HEK293T (cell line): ENCODE data around the gene ADSS1.

Experiments used
- FOXM1 ChIP-seq: fragments of 450-650 bp; IDR thresholded peaks from 2 replicates; pipeline ENCODE4 v1.6.1; 2017; ENCODE audit warnings: mild to moderate bottlenecking, borderline replicate concordance
- NFRKB ChIP-seq: fragments of 450-650 bp; IDR thresholded peaks from 2 replicates; pipeline ENCODE4 v1.6.1; 2016; ENCODE audit warnings: mild to moderate bottlenecking, moderate library complexity
- ZNF384 ChIP-seq: fragments of 450-650 bp; IDR thresholded peaks from 2 replicates; pipeline ENCODE4 v1.6.1; 2016

DNA sequence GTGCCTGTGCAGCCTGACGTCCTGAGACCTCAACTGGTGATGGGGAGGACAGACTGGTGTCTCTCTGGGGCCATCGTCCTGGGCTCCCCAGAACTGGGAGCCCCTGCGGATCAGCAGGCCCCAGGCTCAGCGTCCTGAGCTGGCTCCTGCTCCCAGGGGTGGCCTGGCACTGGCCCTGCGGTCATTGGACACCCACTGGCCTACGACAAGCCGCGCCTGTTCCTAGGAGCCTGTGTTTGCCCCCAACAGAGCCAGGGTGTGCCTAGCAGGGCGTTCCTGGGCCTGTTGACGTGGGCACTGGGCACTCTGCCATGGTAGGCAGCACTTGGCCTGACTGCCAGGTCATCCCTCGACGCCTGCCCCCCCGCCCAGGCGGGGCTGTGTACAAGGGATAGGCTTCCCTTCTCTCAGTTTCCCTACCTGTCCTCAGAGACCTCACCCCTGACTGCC is 8.4 kb downstream of the ADSS1 start:
- TF ChIP-seq FOXM1 (no peak), NFRKB (no peak), ZNF384 (no peak)
